H7 (cell line): ENCODE measurements around the gene LPP. TPM values are rescaled to one million over a fixed set of nuclear protein-coding genes. Genes with fewer than 3 reads are reported as not detected.
"Not testable (repeated sequence)": the region's sequence is repeated elsewhere in the genome, so short reads cannot be mapped to it uniquely, and the experiment has no call there.

Experiments used
- DNase-seq: peaks from one replicate; pipeline ENCODE4 v3.0.0; 2012
- H3K27me3 ChIP-seq: 2 replicates; pipeline ENCODE4 v1.6.0; 2011; ENCODE audit warnings: mild to moderate bottlenecking, low read length; ENCODE audit not compliant: control insufficient read depth, insufficient read depth
- H3K36me3 ChIP-seq: replicated peaks from 2 replicates; pipeline ENCODE4 v1.5.1; 2011; ENCODE audit warnings: low read length; ENCODE audit not compliant: control insufficient read depth, insufficient read depth
- H3K4me3 ChIP-seq: 2 replicates; pipeline ENCODE4 v1.5.1; 2011; ENCODE audit warnings: low read depth, mild to moderate bottlenecking, control low read depth, low read length, moderate library complexity; ENCODE audit not compliant: insufficient read depth
- total RNA-seq: library from RNA; depleted of rRNA; stranded (reverse); fragments of >200 nt; shearing (Covaris generic); gene quantifications from 2 replicates; pipeline ENCODE4 v1.2.3, GENCODE V29; 2014

Gene LPP
- total RNA-seq, 1 experiment from 2014 or later: 14.5 TPM

DNA sequence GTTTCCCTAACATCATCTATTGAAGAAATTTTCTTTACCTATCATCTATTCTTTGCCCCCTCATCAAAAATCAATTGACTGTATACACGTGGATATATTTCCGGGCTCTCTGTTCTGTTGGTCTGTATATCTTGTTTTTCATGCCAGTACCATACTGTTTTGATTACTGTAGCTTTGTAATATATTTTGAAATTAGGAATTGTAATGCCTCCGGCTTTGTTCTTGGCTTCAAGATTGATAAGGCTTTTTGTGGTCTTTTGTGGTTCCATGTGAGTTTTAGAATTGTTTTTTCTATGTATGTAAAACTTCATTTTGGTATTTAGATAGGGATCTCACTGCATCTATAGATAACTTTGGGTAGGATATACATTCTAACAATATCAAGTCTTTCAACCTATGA lies 454.4 kb downstream of the LPP start:
- DNase-seq: no peak
- no peaks in the 10 kb centered on the region for H3K27me3 ChIP-seq
- H3K36me3 ChIP-seq: peaks cover 2% of the 10 kb centered on the region; the same call in 1 of the 2 replicates
- no peak overlapping the region for H3K4me3 ChIP-seq

DNA sequence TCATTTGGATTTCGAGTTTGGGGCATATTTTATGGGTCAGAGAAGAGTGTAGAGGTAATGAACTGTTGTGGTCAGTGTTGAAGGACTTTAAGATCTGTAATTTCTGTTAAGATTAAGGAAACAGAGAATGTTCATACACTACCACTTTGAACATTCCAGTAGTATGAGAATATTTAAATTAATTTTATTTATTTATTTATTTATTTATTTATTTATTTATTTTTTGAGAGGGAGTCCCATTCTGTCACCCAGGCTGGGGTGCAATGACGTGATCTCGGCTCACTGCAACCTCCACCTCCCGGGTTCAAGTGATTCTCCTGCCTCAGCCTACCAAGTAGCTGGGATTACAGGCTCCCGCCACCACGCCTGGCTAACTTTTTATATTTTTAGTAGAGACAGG lies 459.8 kb downstream of the LPP start:
- H3K36me3 ChIP-seq, DNase-seq, H3K27me3 ChIP-seq, H3K4me3 ChIP-seq: not testable (repeated sequence)

DNA sequence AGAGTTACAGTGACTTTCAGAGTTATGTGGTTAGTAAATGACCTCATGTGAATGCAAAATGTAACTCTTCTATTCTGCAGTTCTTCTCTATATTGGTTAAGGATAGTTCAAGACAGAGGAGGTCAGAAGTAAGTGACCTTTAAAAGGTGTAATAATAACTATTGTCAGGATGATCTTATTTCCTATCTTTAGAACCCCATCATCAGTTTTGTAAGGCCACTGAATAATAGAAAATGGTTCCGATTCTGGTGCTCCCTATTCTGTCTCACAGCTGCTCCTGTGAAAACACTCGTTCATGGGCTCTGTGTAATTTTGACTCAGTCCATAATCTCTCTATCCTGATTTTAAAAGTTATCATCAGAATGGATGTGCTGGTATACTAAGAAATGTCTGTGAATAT lies 463.3 kb downstream of the LPP start:
- Histone ChIP-seq H3K4me3 (no peak overlapping the region), H3K36me3 (no peaks in the 10 kb centered on the region), H3K27me3 (no peaks in the 10 kb centered on the region)
- no peak for DNase-seq

GRCh38 chr3:188617988-188618701 lies 464.2 kb downstream of the LPP start:
- no peaks in the 10 kb centered on the region for H3K27me3 ChIP-seq
- DNase-seq: no peak
- no peak overlapping the region for H3K4me3 ChIP-seq
- H3K36me3 ChIP-seq: no peaks in the 10 kb centered on the region

- no peaks in the 10 kb centered on the region for H3K36me3 ChIP-seq
- DNase-seq: no peak
- no peak overlapping the region for H3K4me3 ChIP-seq
Observed at GRCh38 chr3:188620752-188621151, 466.8 kb downstream of the LPP start.

GRCh38 chr3:188624384-188624783 lies 470.4 kb downstream of the LPP start:
- DNase-seq: no peak
- H3K4me3 ChIP-seq: no peak overlapping the region
- no peaks in the 10 kb centered on the region for H3K27me3 ChIP-seq
- H3K36me3 ChIP-seq: no peaks in the 10 kb centered on the region

More at GRCh38 chr3:188620752-188621151, 466.8 kb downstream of the LPP start:
- no peaks in the 10 kb centered on the region for H3K27me3 ChIP-seq

DNA sequence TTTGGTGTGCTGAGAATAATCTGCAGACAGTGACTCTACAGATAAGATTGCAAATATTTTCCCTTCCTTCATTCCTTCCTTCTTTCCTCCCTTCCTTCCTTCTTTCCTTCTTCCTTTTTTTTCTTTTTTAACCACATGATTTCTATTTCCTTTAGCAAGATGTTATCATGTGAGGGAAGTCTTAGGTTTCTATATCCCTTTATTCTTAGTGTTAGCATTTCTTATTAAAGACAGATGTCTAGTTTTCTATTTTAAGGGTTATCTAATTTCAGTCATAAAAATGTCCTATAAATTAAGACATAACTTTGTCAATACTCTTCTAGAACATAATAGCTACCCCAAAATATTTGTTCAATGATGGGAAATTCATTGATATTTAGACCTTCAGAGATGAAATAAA lies 470.9 kb downstream of the LPP start:
- Histone ChIP-seq H3K27me3 (no peaks in the 10 kb centered on the region), H3K36me3 (no peaks in the 10 kb centered on the region), H3K4me3 (no peak overlapping the region)
- no peak for DNase-seq

DNA sequence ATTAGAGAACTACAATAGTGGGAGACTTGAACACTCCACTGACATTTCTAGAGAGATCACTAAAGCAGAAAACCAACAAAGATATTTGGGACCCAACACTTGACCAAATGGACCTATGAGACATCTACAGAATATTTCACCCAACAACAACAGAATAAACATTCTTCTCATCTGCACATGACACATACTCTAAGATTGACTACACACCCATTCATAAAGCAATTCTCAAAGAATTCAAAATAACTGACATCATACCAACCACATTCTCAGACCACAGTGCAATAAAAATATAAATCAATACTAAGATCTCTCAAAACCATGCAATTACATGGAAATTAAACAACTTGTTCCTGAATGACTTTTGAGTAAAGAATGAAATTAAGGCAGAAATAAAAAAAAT lies 473.7 kb downstream of the LPP start:
- Histone ChIP-seq H3K36me3 (no peaks in the 10 kb centered on the region), H3K27me3 (no peaks in the 10 kb centered on the region), H3K4me3 (no peak overlapping the region)
- no peak for DNase-seq

DNA sequence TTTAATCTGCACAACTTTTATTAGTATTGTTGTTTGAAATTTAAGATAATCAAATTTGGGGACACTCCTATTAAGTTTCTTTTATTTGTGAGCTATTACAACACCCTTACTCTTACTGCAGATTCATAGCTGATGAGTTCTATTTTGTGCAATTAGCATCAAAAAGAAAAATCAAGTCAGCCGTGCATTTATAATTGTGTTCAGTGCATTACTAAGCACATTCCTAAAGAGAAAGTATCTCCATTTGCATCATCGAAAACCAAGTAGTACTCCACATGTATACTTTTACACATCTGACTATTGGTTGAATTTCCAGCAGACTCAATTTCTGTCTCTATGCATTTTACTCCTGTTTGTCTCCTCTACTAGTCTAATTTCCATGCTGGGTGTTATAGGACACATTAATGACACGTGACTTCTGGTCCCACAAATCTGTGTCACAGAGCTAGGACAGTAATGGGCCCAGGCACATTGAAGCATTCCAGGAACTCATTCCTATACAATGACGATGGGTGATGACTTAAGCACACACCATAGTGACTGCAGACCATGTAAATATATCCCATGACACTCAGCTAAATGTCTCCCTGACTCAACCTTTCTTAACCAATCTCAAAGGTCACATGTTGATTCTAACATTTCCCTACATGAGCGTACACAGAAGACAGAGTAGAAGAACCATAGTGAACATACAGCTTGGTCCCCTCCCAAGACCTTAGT lies 477.5 kb downstream of the LPP start:
- no peak for DNase-seq
- H3K36me3 ChIP-seq: no peaks in the 10 kb centered on the region
- H3K4me3 ChIP-seq: no peak overlapping the region
- H3K27me3 ChIP-seq: no peaks in the 10 kb centered on the region

DNA sequence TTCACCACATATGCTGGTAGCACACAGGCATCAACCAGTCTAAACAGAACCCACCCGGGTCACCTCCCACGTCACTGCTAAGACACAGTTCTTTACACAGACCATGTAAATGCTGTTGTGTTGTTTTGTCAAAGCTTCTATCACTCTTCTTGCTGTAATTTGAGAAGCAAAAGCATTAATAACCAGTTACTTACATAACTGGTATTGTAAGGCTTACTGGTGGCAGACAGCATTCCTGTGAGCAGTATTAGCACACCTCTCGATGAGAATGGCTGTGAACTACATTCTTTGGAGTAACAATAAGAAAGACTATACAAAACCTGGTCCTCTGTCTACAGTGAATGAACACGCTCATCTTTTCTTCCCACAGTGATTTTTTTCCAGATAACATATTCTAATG lies 479.2 kb downstream of the LPP start:
- no peaks in the 10 kb centered on the region for H3K27me3 ChIP-seq
- H3K36me3 ChIP-seq: no peaks in the 10 kb centered on the region
- DNase-seq: no peak
- H3K4me3 ChIP-seq: no peak overlapping the region

- no peak for DNase-seq
- H3K36me3 ChIP-seq: no peaks in the 10 kb centered on the region
- H3K4me3 ChIP-seq: no peak overlapping the region
- H3K27me3 ChIP-seq: no peaks in the 10 kb centered on the region
Observed at GRCh38 chr3:188634285-188634684, 480.3 kb downstream of the LPP start.

- Histone ChIP-seq H3K4me3 (no peak overlapping the region), H3K36me3 (no peaks in the 10 kb centered on the region), H3K27me3 (no peaks in the 10 kb centered on the region)
- no peak for DNase-seq
Observed at GRCh38 chr3:188635258-188636042, 481.5 kb downstream of the LPP start.

DNA sequence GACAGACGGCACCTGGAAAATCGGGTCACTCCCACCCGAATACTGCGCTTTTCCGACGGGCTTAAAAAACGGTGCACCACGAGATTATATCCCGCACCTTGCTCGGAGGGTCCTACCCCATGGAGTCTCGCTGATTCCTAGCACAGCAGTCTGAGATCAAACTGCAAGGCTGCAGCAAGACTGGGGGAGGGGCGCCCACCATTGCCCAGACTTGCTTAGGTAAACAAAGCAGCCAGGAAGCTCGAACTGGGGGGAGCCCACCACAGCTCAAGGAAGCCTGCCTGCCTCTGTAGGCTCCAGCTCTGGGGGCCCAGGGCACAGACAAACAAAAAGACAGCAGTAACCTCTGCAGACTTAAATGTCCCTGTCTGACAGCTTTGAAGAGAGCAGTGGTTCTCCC lies 482.3 kb downstream of the LPP start:
- not testable (repeated sequence) for DNase-seq, H3K4me3 ChIP-seq, H3K36me3 ChIP-seq, H3K27me3 ChIP-seq

DNA sequence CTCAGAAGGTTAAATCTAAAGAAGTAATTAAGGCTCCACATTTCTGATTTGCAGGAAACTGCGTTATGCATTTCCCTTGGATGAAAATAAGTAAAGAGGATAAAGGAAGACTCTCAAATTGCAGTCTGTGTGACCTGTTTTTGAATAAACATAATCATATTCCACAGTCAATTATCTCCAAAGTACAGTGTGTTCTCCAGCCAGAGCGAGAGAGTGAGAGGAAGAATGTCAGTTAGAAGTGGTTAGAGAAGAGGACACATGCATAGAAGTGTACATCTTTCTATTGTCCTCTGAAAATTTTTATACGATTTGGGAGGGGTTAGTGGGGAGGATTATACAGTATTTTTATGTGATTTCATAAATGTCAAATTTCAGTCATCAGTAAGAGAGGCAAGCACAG lies 487.1 kb downstream of the LPP start:
- H3K4me3 ChIP-seq: no peak overlapping the region
- no peaks in the 10 kb centered on the region for H3K27me3 ChIP-seq
- no peaks in the 10 kb centered on the region for H3K36me3 ChIP-seq
- no peak for DNase-seq

- no peaks in the 10 kb centered on the region for H3K36me3 ChIP-seq
- no peak for DNase-seq
- no peaks in the 10 kb centered on the region for H3K27me3 ChIP-seq
- H3K4me3 ChIP-seq: no peak overlapping the region
Observed at GRCh38 chr3:188643736-188644135, 489.8 kb downstream of the LPP start.
